ENCODE measurements around the gene ACOT2.

Gene ACOT2

GRCh38 chr14:73599499-73599898 is 30.5 kb downstream of the ACOT2 start:
- TF ChIP-seq CTCF (IDR thresholded peaks at IDR 0.05), result no peak

- TF ChIP-seq CTCF (IDR thresholded peaks at IDR 0.05), result no peak
Measured at GRCh38 chr14:73602994-73603393, 34.0 kb downstream of the ACOT2 start.

GRCh38 chr14:73606271-73606670 is 37.3 kb downstream of the ACOT2 start:
- TF ChIP-seq CTCF (IDR thresholded peaks at IDR 0.05), result no peak

- TF ChIP-seq CTCF (IDR thresholded peaks at IDR 0.05), result no peak
Measured at GRCh38 chr14:73607241-73607640, 38.2 kb downstream of the ACOT2 start.

- TF ChIP-seq CTCF (IDR thresholded peaks at IDR 0.05), result no peak
Measured at GRCh38 chr14:73610687-73611086, 41.7 kb downstream of the ACOT2 start.

- TF ChIP-seq CTCF (IDR thresholded peaks at IDR 0.05), result no peak
Measured at GRCh38 chr14:73612339-73613045, 43.5 kb downstream of the ACOT2 start, which contains the start of gene ACOT6. Gene ACOT6, plus strand, starts transcription at chr14:73612517. Its CDS starts 55 bp downstream, at chr14:73612572.

GRCh38 chr14:73613046-73613383 is 44.0 kb downstream of the ACOT2 start:
- no peak for TF ChIP-seq CTCF (IDR thresholded peaks at IDR 0.05)

All from LNCAP (cell line).